Head of caudate nucleus (tissue), 42 donors: ENCODE data around the gene KLHDC7B.

ENCODE experiments used
- DNase-seq, 42 donors: peaks; one replicate each; pipeline versions ENCODE4 v3.0.0 to v3.0.0-alpha.2; 2020 to 2021; ENCODE audit warnings: mixed read lengths in 7 of 42
- intact Hi-C: fragments of 100-400 bp; cut with DNase I; formaldehyde crosslinking; loops from one replicate; pipeline ENCODE4 v1.15.0; 2022

The KLHDC7B gene

GRCh38 chr22:50563413-50564160 lies 17.9 kb downstream of the KLHDC7B start:
- intact Hi-C loops: no loop called here
- peak in 10 of 42 donors; percentile 19 to 58 (median 34) for DNase-seq

GRCh38 chr22:50564289-50564688 lies 18.6 kb downstream of the KLHDC7B start:
- no peak for DNase-seq
- intact Hi-C loops: no loop called here

GRCh38 chr22:50567721-50568252 lies 22.1 kb downstream of the KLHDC7B start:
- intact Hi-C loops: no loop called here
- no peak for DNase-seq

GRCh38 chr22:50568626-50569025 lies 22.9 kb downstream of the KLHDC7B start:
- no peak for DNase-seq

GRCh38 chr22:50569041-50569459 lies 23.4 kb downstream of the KLHDC7B start:
- no peak for DNase-seq
- intact Hi-C loops: no loop called here

More at GRCh38 chr22:50568626-50569025, 22.9 kb downstream of the KLHDC7B start:
- intact Hi-C loops: no loop called here

- DNase-seq: no peak
- intact Hi-C loops: no loop called here
These were observed 24.3 kb downstream of the KLHDC7B start for GRCh38 chr22:50569896-50570535.

- intact Hi-C loops: no loop called here
- DNase-seq: no peak
These were observed 25.2 kb downstream of the KLHDC7B start for GRCh38 chr22:50570861-50571260.

- intact Hi-C loops: no loop called here
- no peak for DNase-seq
These were observed 25.8 kb downstream of the KLHDC7B start for GRCh38 chr22:50571264-50572175.

GRCh38 chr22:50572965-50573364 lies 27.3 kb downstream of the KLHDC7B start:
- DNase-seq: no peak
- intact Hi-C loops: no loop called here

GRCh38 chr22:50573491-50574382 lies 28.0 kb downstream of the KLHDC7B start:
- no peak for DNase-seq
- intact Hi-C loops: no loop called here

GRCh38 chr22:50574383-50574755 lies 28.7 kb downstream of the KLHDC7B start:
- intact Hi-C loops: no loop called here
- no peak for DNase-seq

GRCh38 chr22:50575426-50575941 lies 29.8 kb downstream of the KLHDC7B start:
- intact Hi-C loops: no loop called here
- no peak for DNase-seq

GRCh38 chr22:50576070-50576469 lies 30.4 kb downstream of the KLHDC7B start:
- no peak for DNase-seq
- intact Hi-C loops: no loop called here

- DNase-seq: no peak
- intact Hi-C loops: no loop called here
These were observed 31.4 kb downstream of the KLHDC7B start for GRCh38 chr22:50576806-50577696.

- intact Hi-C loops: no loop called here
These were observed 31.9 kb downstream of the KLHDC7B start for GRCh38 chr22:50577697-50577986.

GRCh38 chr22:50577987-50578775 lies 32.5 kb downstream of the KLHDC7B start, which contains the start of gene CPT1B:
Gene CPT1B (minus strand): TSS chr22:50578427. CDS start chr22:50577915, 512 bp downstream.
- intact Hi-C loops: no loop called here
- peak in 1 of 42 donors; percentile 16 for DNase-seq

More at GRCh38 chr22:50577697-50577986, 31.9 kb downstream of the KLHDC7B start:
- no peak for DNase-seq
